ENCODE data around the gene POU3F1. TPM values are rescaled to one million over a fixed set of nuclear protein-coding genes. Genes with fewer than 3 reads are reported as not detected.

The POU3F1 gene
- total RNA-seq, 4 donors from 2014 or later: 2.1 to 4.5 (median 2.8) TPM

- H3K9me3 ChIP-seq: no peaks in the 10 kb centered on the region
- H3K27ac ChIP-seq: peak overlapping the region; percentile 84 to 97 (median 94)
- H3K4me3 ChIP-seq: peak overlapping the region; percentile 49 to 96 (median 71)
- H3K27me3 ChIP-seq: no peaks in the 10 kb centered on the region
- peaks cover 0 to 31% (median 17%) of the 10 kb centered on the region in 3 donors for H3K36me3 ChIP-seq
- TF ChIP-seq POLR2A (IDR thresholded peaks at IDR 0.05) (no peak), CTCF (IDR thresholded peaks at IDR 0.05) (no peak)
- 6 to 19% methylated on average over 2 to 3 of the region's 4 CpGs for WGBS, 2 donors
- peaks cover 23 to 60% (median 47%) of the 10 kb centered on the region in 3 donors for H3K4me1 ChIP-seq
- intact Hi-C loops (cut with DNase I): no loop called here
- DNase-seq: no peak
These were observed 33.4 kb downstream of the POU3F1 start for GRCh38 chr1:38013227-38013622.

GRCh38 chr1:38012363-38013226, 34.0 kb downstream of the POU3F1 start, which contains the start of gene UTP11:
Gene UTP11 (plus strand): TSS chr1:38012734. CDS start chr1:38012803, 69 bp downstream.
- H3K4me1 ChIP-seq: peaks cover 23 to 55% (median 47%) of the 10 kb centered on the region in 3 donors
- WGBS, 2 donors: 1 to 4% methylated on average over 14 to 41 of the region's 49 CpGs
- H3K27ac ChIP-seq: peak within 1 kb of the TSS; percentile 84 to 97 (median 94)
- H3K4me3 ChIP-seq: peak within 1 kb of the TSS; percentile 49 to 96 (median 71)
- peaks cover 0 to 25% (median 11%) of the 10 kb centered on the region in 3 donors for H3K36me3 ChIP-seq
- intact Hi-C loops (cut with DNase I): no loop called here
- no peaks in the 10 kb centered on the region for H3K9me3 ChIP-seq
- no peaks in the 10 kb centered on the region for H3K27me3 ChIP-seq
- peak in 3 of 4 donors; percentile 42 to 82 (median 61) for TF ChIP-seq POLR2A (IDR thresholded peaks at IDR 0.05)
- TF ChIP-seq CTCF (IDR thresholded peaks at IDR 0.05): no peak
- DNase-seq: peak; percentile 86

GRCh38 chr1:38009841-38010180, 36.8 kb downstream of the POU3F1 start:
- TF ChIP-seq POLR2A (IDR thresholded peaks at IDR 0.05) (no peak), CTCF (IDR thresholded peaks at IDR 0.05) (no peak)
- DNase-seq: no peak
- Histone ChIP-seq H3K27ac (no peak overlapping the region), H3K4me1 (peaks cover 12 to 41% (median 23%) of the 10 kb centered on the region in 3 donors), H3K4me3 (no peak overlapping the region), H3K9me3 (no peaks in the 10 kb centered on the region), H3K27me3 (no peaks in the 10 kb centered on the region), H3K36me3 (no peaks in the 10 kb centered on the region)
- 83 to 94% methylated on average over 5 of the region's 6 CpGs for WGBS, 2 donors
- intact Hi-C loops (cut with DNase I): no loop called here

- DNase-seq: no peak
- intact Hi-C loops (cut with DNase I): no loop called here
- Histone ChIP-seq H3K4me3 (no peak overlapping the region), H3K4me1 (peaks cover 7 to 41% (median 18%) of the 10 kb centered on the region in 3 donors), H3K9me3 (no peaks in the 10 kb centered on the region), H3K27ac (peak overlapping the region in 2 of 4 donors; percentile 21 to 55), H3K27me3 (no peaks in the 10 kb centered on the region), H3K36me3 (no peaks in the 10 kb centered on the region)
- TF ChIP-seq CTCF (IDR thresholded peaks at IDR 0.05): no peak
- TF ChIP-seq POLR2A (IDR thresholded peaks at IDR 0.05): no peak
- WGBS, 2 donors: 73 to 80% methylated on average over 6 to 7 of the region's 8 CpGs
These were observed 37.3 kb downstream of the POU3F1 start for GRCh38 chr1:38009088-38009840.

Data from esophagus squamous epithelium (tissue), 5 donors.